Measurements from ENCODE around the gene KRT7.

KRT7 gene

DNA sequence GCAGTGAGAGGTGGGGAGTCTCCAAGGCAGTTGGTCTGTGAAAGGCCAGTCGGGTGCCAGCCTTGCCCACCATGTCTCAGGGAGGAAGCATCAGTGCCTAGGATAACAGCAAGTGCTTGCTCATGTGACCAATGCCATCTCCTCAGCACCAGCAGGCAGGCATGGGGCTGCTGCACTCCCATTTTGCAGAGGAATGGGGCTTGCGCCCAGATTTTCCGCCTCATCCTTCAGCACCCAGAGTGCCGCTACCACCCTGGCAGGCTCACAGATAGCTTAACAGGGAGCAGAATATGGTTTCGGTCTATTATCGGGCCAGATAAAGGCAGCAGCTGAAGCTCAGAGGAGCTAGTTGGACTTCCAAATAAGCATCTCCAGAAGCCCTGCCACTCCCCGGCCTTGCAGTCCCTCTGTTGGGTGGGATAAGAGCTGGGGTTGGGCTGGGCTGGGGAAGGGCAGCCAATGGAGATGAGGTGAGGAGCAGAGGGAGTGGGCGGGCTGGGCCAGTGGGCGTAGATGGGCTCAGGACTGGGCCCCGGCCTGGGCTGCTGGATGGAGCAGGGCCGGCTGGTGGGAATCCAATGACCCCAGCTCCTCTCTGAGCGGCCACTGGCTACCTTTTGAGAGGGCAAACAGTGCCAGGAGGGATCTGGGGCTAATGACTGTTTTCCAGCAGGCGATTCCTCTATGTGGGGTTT lies 32.8 kb upstream of the KRT7 start:
- no peak for DNase-seq

DNA sequence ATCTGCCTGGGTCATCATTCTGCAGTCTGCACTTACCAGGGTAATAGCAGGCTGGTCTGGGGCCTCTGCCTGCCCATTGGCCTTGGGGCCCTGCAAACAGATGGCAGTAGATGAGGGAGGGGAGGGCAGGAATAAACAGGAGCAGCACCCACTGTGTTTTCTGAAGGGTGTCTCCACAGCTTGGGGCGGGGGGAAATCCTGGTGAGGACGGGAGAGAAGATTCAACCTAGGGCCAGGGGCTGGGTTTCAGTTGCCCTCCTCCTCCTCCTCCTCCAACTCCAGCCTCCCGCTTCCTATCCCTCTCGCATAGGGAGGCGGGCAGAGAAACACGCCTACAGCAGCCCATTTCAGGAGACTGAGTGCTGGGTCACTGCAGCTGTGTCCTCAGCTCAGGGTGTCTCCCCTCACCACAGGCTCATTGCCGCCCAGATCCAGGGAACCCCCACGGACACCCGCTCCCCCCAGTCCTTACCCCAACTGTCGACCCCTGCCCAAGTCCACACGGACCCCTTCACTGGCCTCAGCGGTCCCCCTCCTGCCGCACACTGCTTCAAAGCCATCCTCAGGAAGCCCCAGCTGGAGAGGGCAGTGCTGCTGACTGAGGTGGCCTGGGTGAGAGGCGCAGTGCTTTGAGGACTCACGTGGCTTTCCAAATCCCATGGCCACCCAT lies 32.1 kb upstream of the KRT7 start:
- DNase-seq, result no peak

DNA sequence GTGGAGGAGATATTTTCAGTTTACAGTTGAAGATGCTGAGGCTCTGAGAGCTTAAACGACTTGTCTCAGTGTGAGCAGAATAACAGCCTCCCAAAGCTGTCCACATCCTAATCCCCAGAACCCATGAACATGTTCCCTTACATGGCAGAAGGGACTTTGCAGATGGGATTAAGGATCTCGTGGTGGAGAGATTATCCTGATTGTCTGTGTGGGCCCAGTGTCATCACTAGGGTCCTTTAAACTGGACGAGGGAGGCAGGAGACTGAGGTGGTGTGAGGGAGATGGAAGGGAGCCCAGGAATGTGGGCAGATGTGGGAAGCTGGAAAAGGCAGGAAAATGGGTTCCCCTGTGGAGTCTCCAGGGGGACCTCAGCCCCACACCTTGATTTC lies 31.6 kb upstream of the KRT7 start:
- DNase-seq, result no peak

DNA sequence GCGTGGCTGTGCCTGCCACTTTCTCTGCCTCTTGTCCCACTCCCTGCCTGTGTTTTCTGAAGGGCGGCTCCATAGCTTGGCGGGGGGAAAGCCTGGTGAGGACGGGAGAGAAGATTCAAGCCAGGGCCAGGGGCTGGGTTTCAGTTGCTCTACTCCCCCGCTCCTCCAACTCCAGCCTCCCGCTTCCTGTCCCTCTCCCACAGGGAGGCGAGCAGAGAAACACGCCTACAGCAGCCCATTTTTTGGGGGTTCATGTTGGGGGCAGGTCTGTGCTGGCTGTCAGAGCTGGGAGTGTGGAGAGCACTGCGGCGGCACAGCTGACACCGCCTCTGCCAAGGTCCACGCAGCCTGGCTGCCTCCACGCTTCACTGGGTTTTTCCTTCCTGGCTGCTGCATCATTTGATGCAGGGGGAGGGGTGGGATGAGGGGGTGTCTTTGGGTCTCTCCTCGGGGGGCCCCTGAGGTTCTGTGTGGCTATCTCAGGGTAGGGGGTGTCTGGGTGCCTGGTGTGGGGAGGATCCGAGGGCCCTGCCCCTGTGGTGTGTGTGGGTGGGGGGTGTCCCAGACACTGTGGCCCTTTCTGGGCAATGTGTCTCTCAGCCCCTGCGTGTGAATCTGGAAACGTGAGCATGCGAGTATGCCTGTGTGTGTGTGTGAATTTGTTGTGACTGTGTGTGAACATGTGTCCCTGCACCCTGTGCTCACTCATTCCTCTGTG lies 30.5 kb upstream of the KRT7 start:
- DNase-seq, result no peak

DNA sequence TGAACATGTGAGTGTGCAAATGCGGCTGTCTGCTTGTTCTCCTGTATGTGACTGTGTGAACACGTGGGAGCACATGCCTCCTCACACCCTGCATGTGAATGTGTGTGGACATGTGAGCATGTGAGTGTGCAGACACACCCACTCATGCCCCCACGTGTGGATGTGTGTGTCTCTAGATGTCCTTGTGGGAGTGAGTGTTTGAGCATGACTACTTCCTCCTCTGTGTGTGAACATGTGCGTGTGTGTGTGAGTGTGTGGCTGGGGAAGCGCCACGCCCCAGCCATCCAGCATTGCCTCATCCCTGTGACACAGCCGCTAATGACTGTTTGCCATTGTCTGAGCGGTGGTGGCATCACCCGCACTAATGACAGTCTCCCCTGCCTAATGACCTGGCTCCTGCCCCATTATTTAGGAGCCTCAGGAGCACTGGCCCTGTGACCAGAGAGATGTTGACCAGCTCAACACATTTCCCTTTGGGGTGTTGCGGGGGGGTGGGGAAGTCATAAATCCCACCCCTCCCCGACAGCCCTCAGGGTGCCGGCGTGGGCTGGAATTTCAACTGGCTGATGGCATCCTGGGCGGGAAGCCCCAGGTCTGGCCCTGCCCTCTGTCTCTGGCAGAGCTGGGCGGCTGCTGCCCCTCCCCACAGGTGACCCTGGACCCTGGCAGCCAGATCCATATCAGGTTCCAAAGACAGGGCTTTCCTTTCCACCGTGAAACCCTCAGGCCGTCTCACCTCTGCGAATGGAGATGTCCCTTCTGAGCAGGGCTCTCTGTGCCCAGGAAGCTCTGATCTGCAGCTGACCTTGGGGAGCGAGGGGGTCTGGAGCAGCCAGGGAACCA lies 29.7 kb upstream of the KRT7 start:
- peak; percentile 22 for DNase-seq

DNA sequence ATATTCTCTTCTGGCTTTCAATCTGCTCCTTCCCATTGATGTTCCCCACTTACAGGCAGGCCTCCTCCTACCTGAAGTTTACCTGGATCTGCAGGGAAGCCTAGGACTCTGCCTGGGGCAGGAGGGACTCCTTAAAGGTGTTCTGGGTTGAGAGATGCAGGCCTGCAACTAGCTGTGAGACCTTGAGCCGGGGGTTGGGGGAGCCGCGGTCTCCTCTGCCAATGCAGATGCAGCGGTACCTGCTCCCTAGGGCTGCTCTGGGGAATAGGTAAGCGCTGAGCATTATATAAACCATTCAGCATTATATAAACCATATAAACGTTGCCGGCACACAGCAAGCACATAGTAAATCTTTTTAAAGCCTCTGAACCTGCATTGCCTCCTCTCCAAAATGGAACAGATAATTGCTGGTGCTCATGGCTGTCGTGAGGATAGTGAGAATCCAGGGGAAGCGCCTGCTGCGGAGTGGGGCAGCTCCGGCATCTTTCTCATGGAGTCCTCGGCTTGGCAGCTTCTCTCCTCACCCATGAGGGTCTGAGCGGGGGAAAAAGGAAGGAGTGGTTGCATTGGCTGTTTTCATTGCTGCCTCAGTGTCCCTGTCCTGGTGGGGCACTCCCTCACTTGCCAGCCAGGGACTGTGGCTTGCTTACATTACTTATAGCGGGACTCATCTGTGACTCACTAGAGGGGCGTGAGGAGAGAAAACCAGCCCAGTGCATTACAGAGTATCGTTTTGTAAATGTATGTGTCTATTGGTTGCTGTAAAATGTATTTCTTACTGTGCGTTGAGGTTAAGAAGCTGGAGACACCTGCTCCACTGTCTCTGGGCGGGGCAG lies 28.7 kb upstream of the KRT7 start:
- no peak for DNase-seq

DNA sequence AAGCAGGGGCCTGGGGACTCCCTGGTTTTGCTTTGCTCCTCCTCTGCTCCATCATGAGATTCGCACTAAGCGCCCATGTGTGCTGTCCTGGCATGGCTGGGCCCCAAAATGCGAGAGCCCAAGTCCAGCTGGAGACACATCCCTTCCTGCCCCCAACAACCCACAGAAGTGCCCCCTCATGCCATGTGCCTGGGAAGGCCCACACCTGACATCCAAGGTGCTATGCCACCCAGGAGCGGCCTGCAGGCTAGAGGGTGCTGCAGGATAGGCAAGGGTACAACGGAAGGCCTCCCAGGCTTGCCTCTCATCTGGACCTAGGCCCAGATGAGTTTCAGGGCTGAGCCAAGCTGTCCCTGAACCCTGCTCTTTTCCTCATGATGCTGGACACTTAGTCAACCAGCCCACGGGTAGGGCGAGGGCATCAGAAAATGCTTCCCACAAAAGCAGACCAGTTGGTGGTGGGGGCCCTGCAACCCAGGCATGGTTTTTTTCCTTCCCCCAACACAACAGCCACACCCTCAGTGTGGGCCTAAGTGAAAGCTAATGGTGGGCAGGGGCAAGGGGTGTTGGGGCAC lies 28.0 kb upstream of the KRT7 start:
- DNase-seq, result no peak

DNA sequence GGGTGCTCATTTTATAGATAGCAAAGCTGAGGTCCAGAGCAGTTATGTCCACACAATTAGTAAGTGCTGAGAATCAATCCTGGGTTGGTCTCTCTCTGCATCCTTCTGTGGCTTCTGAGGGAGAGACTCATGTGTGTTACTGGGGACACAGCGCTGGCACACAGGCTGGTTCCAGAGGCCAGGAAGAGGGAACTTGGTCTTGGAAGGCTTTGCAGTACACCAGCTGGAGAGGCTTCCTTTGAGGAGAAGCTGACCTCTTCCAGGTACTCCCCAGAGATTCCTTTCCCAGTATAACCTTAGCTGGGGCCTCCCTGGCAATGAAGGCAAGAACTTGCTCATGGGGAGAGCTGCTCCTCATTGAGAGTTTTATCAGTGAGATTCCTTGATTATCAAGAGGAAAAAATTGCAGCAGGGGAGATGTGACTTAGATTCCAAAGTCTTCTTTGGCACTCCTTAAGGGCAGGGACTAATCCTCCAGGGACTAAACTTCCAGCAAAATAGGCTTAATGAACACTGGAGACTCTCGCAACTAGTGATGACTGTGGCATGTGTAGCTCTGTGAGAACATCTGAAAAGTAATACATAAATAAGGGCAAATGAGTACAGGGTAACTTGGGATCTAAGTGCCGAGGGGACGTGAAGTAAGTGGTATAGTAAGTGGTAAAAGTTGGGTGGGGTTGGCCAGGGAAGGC lies 27.3 kb upstream of the KRT7 start:
- no peak for DNase-seq

DNA sequence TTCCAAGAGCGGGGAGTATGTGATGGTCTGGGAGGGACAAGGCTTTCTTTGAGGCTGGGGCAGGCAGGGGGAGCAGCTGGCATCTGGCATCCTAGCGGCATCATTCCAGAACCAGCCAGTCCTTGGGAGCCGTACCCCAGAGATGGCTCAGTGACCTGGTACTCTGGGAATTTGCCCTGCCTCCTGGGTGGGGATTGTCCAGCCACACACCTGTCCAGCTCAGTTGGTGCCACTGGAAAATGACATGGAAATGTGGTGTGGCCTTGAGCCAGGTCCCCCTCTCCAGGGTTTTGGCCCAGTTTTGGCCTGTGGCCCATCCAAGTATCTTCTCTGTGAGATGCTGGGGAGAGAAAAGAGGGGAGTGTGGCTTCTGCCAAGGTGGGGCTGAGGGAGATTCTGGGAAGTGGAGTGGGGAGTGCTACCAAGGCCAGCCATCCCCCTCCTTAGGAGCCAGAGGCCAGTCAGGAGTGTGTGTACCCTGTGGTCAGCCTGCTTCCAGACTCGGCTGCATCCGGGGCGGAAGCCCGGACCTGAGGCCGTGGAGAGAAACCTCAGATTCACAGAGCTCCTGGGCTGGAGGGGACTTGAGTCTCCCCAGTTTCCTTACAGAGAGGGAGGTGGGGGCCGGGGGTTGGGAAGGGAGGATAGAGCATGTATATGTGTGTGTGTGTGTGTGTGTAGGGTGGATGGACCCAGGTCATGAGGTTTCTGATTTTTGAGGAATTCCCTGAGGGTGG lies 26.6 kb upstream of the KRT7 start:
- no peak for DNase-seq

DNA sequence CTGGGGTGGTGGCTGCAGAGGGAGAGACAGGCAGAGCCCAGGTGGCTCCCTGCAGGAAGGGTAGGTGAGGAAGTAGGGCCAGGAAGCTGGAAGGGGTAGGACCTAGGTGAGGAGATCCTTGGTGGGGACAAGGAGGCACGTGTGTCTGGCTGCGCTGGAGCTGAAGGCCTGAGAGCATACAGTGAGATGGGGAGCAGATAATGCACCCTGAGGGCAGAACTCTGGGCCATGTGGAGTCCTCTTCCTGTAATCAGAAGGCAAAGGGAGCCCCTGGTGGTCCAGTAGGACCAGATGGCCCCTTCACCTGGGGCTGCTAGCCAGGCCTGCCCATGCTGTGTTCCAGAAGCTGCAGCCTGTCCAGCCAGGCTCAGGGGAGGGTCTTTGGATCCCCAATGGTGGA lies 25.9 kb upstream of the KRT7 start:
- DNase-seq, result no peak

DNA sequence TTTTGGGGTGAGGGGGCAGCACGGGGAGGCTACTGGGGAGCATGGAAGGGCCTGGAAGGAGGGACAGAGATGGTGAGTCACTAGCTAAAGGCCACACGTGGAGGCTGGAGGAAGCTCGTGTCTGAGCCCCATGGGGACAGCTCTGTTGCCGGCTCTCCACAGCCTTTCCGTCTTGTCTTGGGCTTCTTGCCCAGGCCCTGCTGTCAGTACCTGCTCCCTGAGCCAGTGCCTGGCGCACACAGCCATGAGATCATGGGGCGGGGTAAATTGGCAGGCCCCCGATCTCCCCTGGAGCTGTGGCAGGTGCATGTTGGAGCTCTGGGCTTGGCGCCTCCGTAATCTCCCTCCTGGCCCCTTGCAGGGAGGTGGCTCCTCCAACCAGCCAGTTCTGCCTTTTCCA lies 25.1 kb upstream of the KRT7 start:
- DNase-seq, result no peak

DNA sequence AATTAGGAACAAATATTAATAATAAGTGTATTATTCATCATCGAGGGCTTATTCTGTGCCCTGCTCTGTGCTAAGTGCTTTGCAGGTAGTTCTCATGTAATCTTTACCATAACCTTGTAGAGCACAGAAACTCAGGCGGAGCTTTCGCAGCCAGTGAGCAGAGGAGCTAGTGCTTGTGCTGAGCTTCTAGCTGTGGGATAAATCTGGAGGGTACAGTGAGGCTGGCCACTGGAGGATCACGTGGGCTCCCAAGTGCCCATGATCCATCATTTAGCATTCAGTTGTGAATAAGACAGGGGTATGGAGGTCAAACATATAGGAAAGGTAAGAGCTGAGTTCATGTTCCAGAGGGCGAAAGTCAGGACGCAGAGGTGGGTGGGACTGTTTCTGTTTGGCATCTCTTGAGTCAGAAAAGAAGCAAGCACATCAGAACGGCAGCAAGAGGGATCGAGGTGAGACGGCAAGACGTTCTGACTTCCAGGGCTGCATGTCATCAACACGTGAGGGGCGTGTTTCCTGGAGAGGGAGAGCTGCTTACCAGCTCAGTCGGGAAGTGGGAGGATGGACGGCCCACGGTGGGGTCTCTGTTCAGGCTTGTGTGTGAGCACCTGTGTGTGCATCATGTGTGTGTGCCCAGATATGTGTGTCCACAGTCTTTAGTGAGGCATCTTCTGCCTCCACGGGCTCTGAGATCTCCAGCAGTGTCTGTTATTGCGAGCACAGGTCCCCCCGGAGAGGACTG lies 24.4 kb upstream of the KRT7 start:
- DNase-seq, result no peak

DNA sequence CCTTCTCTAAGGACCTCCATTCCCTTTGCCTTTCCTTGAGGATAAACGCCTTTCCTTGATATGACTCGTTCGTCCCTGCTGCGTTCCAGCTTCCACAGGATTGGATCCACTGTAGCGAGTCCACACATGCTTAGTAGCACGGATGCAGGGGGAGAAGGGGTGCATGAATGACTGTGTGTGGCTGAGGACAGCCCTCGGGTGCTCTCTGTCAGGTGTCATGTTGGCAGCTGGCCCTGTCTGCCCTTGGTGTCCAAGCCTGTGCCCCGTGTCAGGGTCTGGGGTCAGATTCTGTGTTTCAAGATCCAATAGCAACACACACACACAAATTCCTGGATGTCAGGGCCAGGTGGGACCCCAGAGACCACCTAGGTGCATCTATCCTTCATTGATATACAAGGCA lies 23.7 kb upstream of the KRT7 start:
- DNase-seq, result no peak

DNA sequence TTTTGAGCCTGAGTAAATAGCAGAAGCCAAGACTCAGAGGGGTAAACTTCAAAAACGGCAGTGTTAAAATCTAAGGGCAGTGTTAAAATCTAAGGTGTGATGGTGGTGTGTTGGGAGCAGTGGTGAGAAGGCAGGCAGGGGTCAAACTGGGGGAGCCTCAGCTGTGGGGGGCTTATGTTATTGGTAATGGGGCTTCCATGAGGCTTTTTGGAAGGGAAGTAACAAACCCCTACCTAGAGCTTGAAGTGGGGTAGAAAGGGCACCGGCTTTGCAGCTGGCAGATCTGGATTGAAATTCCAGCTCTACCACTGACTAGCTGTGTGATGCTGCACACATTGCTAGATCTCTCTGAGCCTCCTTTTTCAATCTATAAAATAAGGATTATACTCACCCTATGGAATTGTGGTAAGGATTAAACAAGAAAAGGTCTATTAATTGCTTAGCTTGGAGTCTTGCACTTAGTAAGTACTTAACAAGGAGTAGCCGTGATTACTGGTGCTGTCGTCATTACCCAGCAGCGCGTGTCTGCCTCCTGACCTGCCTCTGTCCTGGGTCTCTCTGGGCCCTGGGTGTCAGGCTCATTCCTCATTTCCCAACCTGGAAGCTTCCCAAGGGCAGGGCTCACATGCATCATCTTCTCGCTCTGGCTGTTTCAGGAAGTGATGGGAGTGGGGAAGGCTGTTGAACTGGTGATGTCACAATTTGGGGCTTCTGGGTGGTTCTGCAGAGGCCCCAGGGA lies 22.7 kb upstream of the KRT7 start:
- no peak for DNase-seq

DNA sequence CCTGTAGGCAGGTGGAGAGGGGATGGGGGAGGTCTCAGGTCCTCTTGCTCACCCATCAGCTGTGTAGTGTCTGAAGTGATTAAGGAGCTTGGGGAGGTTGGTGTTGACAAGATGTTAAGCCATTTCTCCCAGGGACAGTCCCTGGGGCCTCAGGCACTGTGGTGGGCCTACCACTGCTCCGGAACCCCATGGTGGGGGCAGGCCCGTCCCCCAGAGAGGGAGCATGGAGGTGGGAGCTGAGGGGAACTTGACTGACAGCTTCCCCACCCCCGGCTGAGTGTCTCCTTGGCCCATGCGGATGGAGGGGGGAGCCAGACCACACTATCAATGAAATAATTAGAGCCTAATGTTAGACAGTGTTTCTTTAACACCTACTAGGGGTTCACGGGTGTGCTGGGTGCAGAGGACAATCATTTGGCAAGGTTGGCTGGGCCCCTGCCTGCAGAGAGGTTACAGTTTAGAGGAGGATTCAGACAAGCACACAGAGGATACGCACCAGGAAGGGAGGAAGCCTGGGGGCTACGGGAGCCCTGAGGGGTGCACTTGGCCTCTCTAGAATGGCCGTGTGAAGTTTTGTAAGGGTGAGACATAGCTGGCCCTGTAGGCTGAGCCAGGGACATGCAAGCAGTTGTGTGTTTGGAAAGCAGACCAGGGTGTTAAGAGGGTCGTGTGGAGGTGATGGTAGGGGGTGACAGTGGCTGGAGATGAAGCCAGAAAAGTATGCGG lies 22.0 kb upstream of the KRT7 start:
- DNase-seq, result no peak

DNA sequence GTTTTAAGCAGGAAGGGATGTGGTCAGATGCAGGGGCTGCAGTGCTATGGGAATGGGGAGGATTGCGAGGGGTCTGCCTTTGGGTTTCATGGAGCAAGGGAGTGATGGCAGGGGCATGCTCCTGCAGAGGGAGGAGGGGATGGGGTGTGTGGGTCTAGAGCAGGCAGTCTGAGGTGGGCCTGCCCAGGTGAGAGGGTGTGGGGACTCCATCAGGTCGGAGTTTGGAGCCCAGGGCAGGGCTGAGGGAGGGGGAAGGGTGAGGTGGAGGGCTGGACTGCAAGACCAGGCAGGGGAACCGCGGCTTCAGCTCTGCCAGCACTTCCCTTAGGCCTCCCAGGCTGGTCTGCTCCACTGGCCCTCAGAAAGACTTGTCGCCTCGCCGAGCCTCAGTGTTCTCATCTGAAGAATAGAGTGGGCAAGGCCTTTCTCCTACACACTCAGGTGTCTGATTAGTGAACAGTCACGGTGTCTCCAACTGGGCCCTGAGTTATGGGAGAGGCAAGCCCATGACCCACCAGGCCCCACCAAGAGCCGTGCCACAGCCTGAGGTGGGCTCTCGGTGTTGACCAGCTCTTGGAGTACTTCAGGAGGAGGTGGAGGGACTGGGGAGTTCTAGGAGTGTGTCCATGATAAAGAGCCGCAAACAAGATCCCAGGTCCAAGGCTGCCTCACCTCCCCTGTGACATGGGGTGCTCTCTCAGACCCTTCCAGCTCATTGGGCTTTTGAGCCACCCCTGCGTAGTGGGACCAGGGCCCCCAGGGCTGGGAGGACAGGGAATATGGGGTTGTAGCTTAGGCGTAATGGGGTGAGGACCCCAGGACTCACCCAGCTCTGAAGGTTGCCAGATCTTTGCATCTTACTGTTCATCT lies 21.1 kb upstream of the KRT7 start:
- no peak for DNase-seq
